ENCODE results near the gene SGPL1. TPM values are rescaled to one million over a fixed set of nuclear protein-coding genes. Genes with fewer than 3 reads are reported as not detected.
A peak's percentile ranks its signal among the peaks of the same experiment; 100 is the strongest.

Gene SGPL1, protein sequence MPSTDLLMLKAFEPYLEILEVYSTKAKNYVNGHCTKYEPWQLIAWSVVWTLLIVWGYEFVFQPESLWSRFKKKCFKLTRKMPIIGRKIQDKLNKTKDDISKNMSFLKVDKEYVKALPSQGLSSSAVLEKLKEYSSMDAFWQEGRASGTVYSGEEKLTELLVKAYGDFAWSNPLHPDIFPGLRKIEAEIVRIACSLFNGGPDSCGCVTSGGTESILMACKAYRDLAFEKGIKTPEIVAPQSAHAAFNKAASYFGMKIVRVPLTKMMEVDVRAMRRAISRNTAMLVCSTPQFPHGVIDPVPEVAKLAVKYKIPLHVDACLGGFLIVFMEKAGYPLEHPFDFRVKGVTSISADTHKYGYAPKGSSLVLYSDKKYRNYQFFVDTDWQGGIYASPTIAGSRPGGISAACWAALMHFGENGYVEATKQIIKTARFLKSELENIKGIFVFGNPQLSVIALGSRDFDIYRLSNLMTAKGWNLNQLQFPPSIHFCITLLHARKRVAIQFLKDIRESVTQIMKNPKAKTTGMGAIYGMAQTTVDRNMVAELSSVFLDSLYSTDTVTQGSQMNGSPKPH
- 51.6 and 52.8 TPM in 2 replicates for total RNA-seq (2021; fragmentation: NEBNext Ultra II Directional; extraction: Animal tissue kit (Norgen Biotek cat#: 25700))
- 15.9 and 20.5 TPM in 2 replicates for polyA plus RNA-seq (2011; rRNA removed)
- polyA plus RNA-seq (2011; cell fraction: cytosol; rRNA removed): 23.1 TPM
- polyA plus RNA-seq (2011; cell fraction: nucleus; rRNA removed): 16.8 TPM
- 23.7 to 30.6 TPM (median 24.4 TPM) in 4 replicates for polyA plus RNA-seq (2012, experiment 1 of 2)
- 7.2 TPM for polyA plus RNA-seq (2012, experiment 2 of 2)
- polyA plus RNA-seq (2013, experiment 1 of 2): 24.3 TPM
- 27.1 TPM for polyA plus RNA-seq (2013, experiment 2 of 2)
- 58.8 and 63.0 TPM in 2 replicates for polyA minus RNA-seq (2011; rRNA and poly(A)+ RNA removed)
- 28.0 TPM for polyA minus RNA-seq (2011; cell fraction: cytosol; rRNA and poly(A)+ RNA removed)
- polyA minus RNA-seq (2011; cell fraction: nucleus; rRNA and poly(A)+ RNA removed): 28.5 TPM
- long read RNA-seq, experiment 1, full-length matches to known transcripts: 1 of 18 reads
- long read RNA-seq, experiment 1, partial matches to known transcripts: 0 of 18 reads
- long read RNA-seq, experiment 1, other reads (novel, unspliced or antisense): 17 of 18 reads
- long read RNA-seq, experiment 2, partial matches to known transcripts: 1 of 1 reads
- long read RNA-seq, experiment 2, other reads (novel, unspliced or antisense): 0 of 1 reads

DNA sequence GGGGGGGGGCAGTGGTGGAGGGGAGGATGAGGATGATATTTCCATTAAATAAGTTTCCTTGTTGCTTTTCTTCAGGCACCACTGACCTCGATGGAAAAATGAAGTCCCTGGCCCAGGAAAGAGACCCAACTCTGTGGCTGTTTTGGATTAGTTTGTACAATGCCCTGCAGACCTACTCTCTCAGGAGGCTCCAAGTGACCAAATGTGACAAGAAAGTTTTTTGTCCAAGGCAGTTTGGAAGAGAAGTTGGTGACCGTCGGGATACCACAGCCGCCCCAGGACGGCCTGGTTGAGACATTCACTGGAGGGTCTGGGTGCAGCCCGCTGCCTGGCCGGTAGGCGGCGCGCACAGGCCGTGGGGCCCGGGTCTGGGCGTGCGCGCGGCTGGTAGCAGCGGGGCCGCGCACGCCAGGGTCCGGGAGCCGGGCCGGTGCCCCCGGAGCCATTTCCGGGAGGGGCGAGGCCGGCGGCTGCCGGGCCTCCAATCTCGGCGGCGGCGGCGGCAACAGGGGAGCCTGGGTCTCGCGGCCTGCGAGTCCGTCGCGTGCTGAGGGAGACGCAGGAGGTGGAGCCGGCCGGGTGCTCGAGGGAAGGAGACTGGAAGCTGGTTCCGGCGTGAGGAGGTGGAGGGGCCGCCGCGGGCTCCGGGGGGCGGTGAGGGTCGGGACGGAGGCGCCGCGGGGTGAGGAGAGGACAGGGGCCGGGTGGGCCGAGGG, at the start of gene SGPL1:
TSS of gene SGPL1 (plus strand) at position 445 of the 716 bp plus-strand sequence. CDS start 906 bp downstream, outside the sequence.
- peak within 1 kb of the TSS; percentile 58 to 71 for H3K4me2 ChIP-seq (ENCODE audit: insufficient read depth in 1 of 2, low read depth in 2 of 2, low read length in 2 of 2)
- peak within 1 kb of the TSS; percentile 90; the same call in 1 of the 2 replicates for H2BK5ac ChIP-seq (ENCODE audit: low read depth, low read length)
- no peaks in the 10 kb centered on the region for H3K9me3 ChIP-seq (ENCODE audit: insufficient read depth in 2 of 2, low read depth in 1 of 2, low read length in 1 of 2)
- FAIRE-seq (no peak), DNase-seq (ENCODE audit: low read depth in 1 of 2, low spot score in 2 of 2) (peak; percentile 46 to 98)
- peaks cover 0 to 3% of the 10 kb centered on the region in 2 experiments for H4K20me1 ChIP-seq (replicated peaks in 1 of 2; ENCODE audit: control insufficient read depth in 1 of 2, insufficient read depth in 2 of 2, low read length in 2 of 2)
- peaks cover 0 to 17% (median 4%) of the 10 kb centered on the region in 4 experiments; a peak in 3 of 8 replicates for H3K36me3 ChIP-seq (ENCODE audit: control insufficient read depth in 2 of 4, insufficient read depth in 4 of 4, low read length in 3 of 4)
- CTCF ChIA-PET (ENCODE audit: partially characterized antibody): interaction anchor here (0.6 to 2.6 kb wide), 15 partner anchors 10 to 360 kb away, joined by 3 to 7 read pairs (median 3); no protein-coding TSS in a partner anchor
- no peak within 1 kb of the TSS for H2BK15ac ChIP-seq (ENCODE audit: low read length)
- H3K27ac ChIP-seq (ENCODE audit: low read depth, low read length): peak within 1 kb of the TSS; percentile 34; the same call in 1 of the 2 replicates
- no peak within 1 kb of the TSS; the same call in none of the 2 replicates for H3K18ac ChIP-seq (ENCODE audit: extremely low read depth, low read length)
- peak within 1 kb of the TSS; percentile 77 for H2AFZ ChIP-seq (ENCODE audit: low read length)
- H3K4me3 ChIP-seq (ENCODE audit: extremely low read depth in 1 of 4, insufficient read depth in 2 of 4, low read depth in 3 of 4, low read length in 4 of 4): peak within 1 kb of the TSS; percentile 52 to 91 (median 88)
- 5% methylated on average over 33 of the region's 58 CpGs; no CpG with 5 or more reads in 1 of the 2 experiments for WGBS, 2 experiments (ENCODE audit: extremely low coverage in 1 of 2, insufficient coverage in 1 of 2, insufficient read length in 1 of 2, insufficient replicate concordance in 2 of 2, low coverage in 1 of 2, low lambda C conversion rate in 2 of 2, missing lambda C conversion rate in 1 of 2)
- H4K8ac ChIP-seq (ENCODE audit: extremely low read depth, insufficient read depth, low read length): peak within 1 kb of the TSS; percentile 95
- no peak within 1 kb of the TSS for H3K14ac ChIP-seq (ENCODE audit: insufficient read length)
- peak within 1 kb of the TSS; percentile 82 for H4K91ac ChIP-seq (replicated peaks; ENCODE audit: insufficient read length, low read length)
- no peak within 1 kb of the TSS for H2BK20ac ChIP-seq (ENCODE audit: low read length)
- no peak within 1 kb of the TSS for H2AK5ac ChIP-seq (ENCODE audit: low read depth, low read length)
- peaks cover 4 to 32% of the 10 kb centered on the region in 2 experiments; a peak in 2 of 4 replicates for H3K79me2 ChIP-seq (ENCODE audit: control insufficient read depth in 1 of 2, insufficient read depth in 2 of 2, low read length in 2 of 2)
- H4K5ac ChIP-seq (ENCODE audit: insufficient read length, low read depth, low read length): peak within 1 kb of the TSS; percentile 93
- peaks cover 2% of the 10 kb centered on the region; the same call in 1 of the 2 replicates for H3K79me1 ChIP-seq (ENCODE audit: low read depth, low read length)
- H3K4ac ChIP-seq (replicated peaks; ENCODE audit: insufficient read length, low read depth, low read length): no peak within 1 kb of the TSS
- POLR2A ChIA-PET (ENCODE audit: partially characterized antibody): interaction anchor here (2.2 kb wide), 1 partner anchor 55 kb away, joined by 8 read pairs; no protein-coding TSS in a partner anchor
- no peak within 1 kb of the TSS for H2BK120ac ChIP-seq (replicated peaks; ENCODE audit: low read depth, low read length)
- no peak within 1 kb of the TSS for H2BK12ac ChIP-seq (ENCODE audit: low read depth, low read length)
- no peaks in the 10 kb centered on the region for H3K27me3 ChIP-seq (replicated peaks in 1 of 4; ENCODE audit: control insufficient read depth in 3 of 4, extremely low read depth in 1 of 4, insufficient read depth in 3 of 4, low read length in 3 of 4)
- peak within 1 kb of the TSS; percentile 62 to 79 (median 73) for H3K9ac ChIP-seq (replicated peaks in 1 of 4; ENCODE audit: extremely low read depth in 1 of 4, low read depth in 3 of 4, low read length in 3 of 4)
- peaks cover 3% of the 10 kb centered on the region; the same call in 1 of the 2 replicates for H3K23me2 ChIP-seq (ENCODE audit: low read depth, low read length)
- peak within 1 kb of the TSS; percentile 66 for H3K56ac ChIP-seq (replicated peaks; ENCODE audit: insufficient read length, low read depth, low read length)
- H3K4me1 ChIP-seq (replicated peaks in 1 of 4; ENCODE audit: control insufficient read depth in 3 of 4, insufficient read depth in 4 of 4, low read length in 3 of 4): no peaks in the 10 kb centered on the region
- H3K23ac ChIP-seq (ENCODE audit: insufficient read length): no peak within 1 kb of the TSS
- peak; percentile 25; the same call in 1 of the 2 replicates for TF ChIP-seq YY1 (IDR thresholded peaks at IDR 0.05; ENCODE audit: low read depth, low read length)
